NAMALWA (cell line): Measurements from ENCODE around the gene TEN1.
"Not testable (repeated sequence)": the region's sequence is repeated elsewhere in the genome, so short reads cannot be mapped to it uniquely, and the experiment has no call there.

ENCODE experiments used
- DNase-seq: peaks from one replicate; pipeline ENCODE4 v3.0.0-alpha.2; 2015; ENCODE audit warnings: low spot score

The TEN1 gene

GRCh38 chr17:75978938-75979704 is at the start of gene TEN1, which contains the start of gene ACOX1:
TEN1 (plus strand) TSS chr17:75979240; CDS start chr17:75986193, 6,953 bp downstream.
ACOX1 (minus strand) TSS chr17:75979166; CDS start chr17:75979073, 93 bp downstream.
- DNase-seq: peak; percentile 96

- DNase-seq: no peak
Observed at GRCh38 chr17:75931062-75931461, 48.0 kb upstream of the TEN1 start.

GRCh38 chr17:75932852-75933251 is 46.2 kb upstream of the TEN1 start:
- no peak for DNase-seq

- DNase-seq: no peak
Observed at GRCh38 chr17:75933808-75934207, 45.2 kb upstream of the TEN1 start.

GRCh38 chr17:75937652-75938051 is 41.4 kb upstream of the TEN1 start:
- DNase-seq: no peak

- DNase-seq: peak; percentile 92
Observed at GRCh38 chr17:75940727-75941441, 38.2 kb upstream of the TEN1 start, which contains the start of gene FBF1. FBF1 (minus strand) TSS chr17:75941042; CDS start chr17:75938149, 2,893 bp downstream.

- DNase-seq: no peak
Observed at GRCh38 chr17:75941442-75941819, 37.6 kb upstream of the TEN1 start.

- no peak for DNase-seq
Observed at GRCh38 chr17:75942473-75942872, 36.6 kb upstream of the TEN1 start.

- DNase-seq: no peak
Observed at GRCh38 chr17:75943491-75943890, 35.5 kb upstream of the TEN1 start.

- DNase-seq: no peak
Observed at GRCh38 chr17:75945211-75945610, 33.8 kb upstream of the TEN1 start.

GRCh38 chr17:75950421-75950820 is 28.6 kb upstream of the TEN1 start:
- DNase-seq: no peak

GRCh38 chr17:75950855-75951554 is 28.0 kb upstream of the TEN1 start:
- peak; percentile 41 for DNase-seq

- no peak for DNase-seq
Observed at GRCh38 chr17:75959051-75959838, 19.8 kb upstream of the TEN1 start.

GRCh38 chr17:75959839-75960511 is 19.1 kb upstream of the TEN1 start:
- no peak for DNase-seq

- no peak for DNase-seq
Observed at GRCh38 chr17:75965468-75965867, 13.6 kb upstream of the TEN1 start.

GRCh38 chr17:75969044-75969443 is 10.0 kb upstream of the TEN1 start:
- not testable (repeated sequence) for DNase-seq

GRCh38 chr17:75970011-75970523 is 9.0 kb upstream of the TEN1 start:
- DNase-seq: no peak

- DNase-seq: no peak
Observed at GRCh38 chr17:75970626-75971025, 8.4 kb upstream of the TEN1 start.

- DNase-seq: not testable (repeated sequence)
Observed at GRCh38 chr17:75975187-75975586, 3.9 kb upstream of the TEN1 start.

- DNase-seq: no peak
Observed at GRCh38 chr17:75975757-75976174, 3.3 kb upstream of the TEN1 start.
